Osteoblast (primary cell): Measurements from ENCODE around the gene IGFALS. TPM values are rescaled to one million over a fixed set of nuclear protein-coding genes. Genes with fewer than 3 reads are reported as not detected.

Experiments
- DNase-seq: peaks from one replicate; pipeline ENCODE4 v3.0.0; 2011; ENCODE audit warnings: low spot score, mixed read lengths; ENCODE audit not compliant: insufficient read length; ENCODE audit errors: missing footprints
- H2AFZ ChIP-seq: 2 replicates; pipeline ENCODE4 v1.6.0; 2011; ENCODE audit warnings: mild to moderate bottlenecking, low read length
- H3K27ac ChIP-seq: 2 replicates; pipeline ENCODE4 v1.5.1; 2011; ENCODE audit warnings: mild to moderate bottlenecking, low read depth, low read length, moderate library complexity
- H3K27me3 ChIP-seq: 2 replicates; pipeline ENCODE4 v1.6.0; 2012; ENCODE audit warnings: mild to moderate bottlenecking, control low read depth, inconsistent platforms, low read length, moderate library complexity; ENCODE audit not compliant: insufficient read depth
- H3K36me3 ChIP-seq: 2 replicates; pipeline ENCODE4 v1.5.1; 2011; ENCODE audit warnings: mild to moderate bottlenecking, low read length, control low read depth, moderate library complexity; ENCODE audit not compliant: insufficient read depth
- H3K4me1 ChIP-seq: 2 replicates; pipeline ENCODE4 v1.5.1; 2011; ENCODE audit warnings: mild to moderate bottlenecking, low read length, control low read depth, moderate library complexity; ENCODE audit not compliant: insufficient read depth
- H3K4me2 ChIP-seq: 2 replicates; pipeline ENCODE4 v1.6.0; 2011; ENCODE audit warnings: mild to moderate bottlenecking, low read length; ENCODE audit not compliant: insufficient read depth
- H3K4me3 ChIP-seq: fragments of 200-600 bp; sonication (generic); 3 replicates; pipeline ENCODE4 v1.5.1; 2012; ENCODE audit warnings: mild to moderate bottlenecking, low read length, inconsistent platforms; ENCODE audit not compliant: insufficient read depth
- H3K79me2 ChIP-seq: 2 replicates; pipeline ENCODE4 v1.6.0; 2012; ENCODE audit warnings: mild to moderate bottlenecking, low read length, control low read depth, inconsistent platforms; ENCODE audit not compliant: insufficient read depth
- H3K9me3 ChIP-seq: 2 replicates; pipeline ENCODE4 v1.5.1; 2011; ENCODE audit warnings: low read depth, low read length, control low read depth
- H4K20me1 ChIP-seq: 2 replicates; pipeline ENCODE4 v1.6.0; 2012; ENCODE audit warnings: mild to moderate bottlenecking, low read length, control low read depth; ENCODE audit not compliant: insufficient read depth
- CTCF ChIP-seq: IDR thresholded peaks from 2 replicates; pipeline ENCODE4 v1.5.1; 2011; ENCODE audit warnings: mild to moderate bottlenecking, low read depth, low read length, moderate library complexity; ENCODE audit errors: extremely low read depth
- total RNA-seq: library from RNA; depleted of rRNA; stranded (reverse); fragments of >200 nt; gene quantifications from 2 replicates; pipeline ENCODE4 v1.2.3, GENCODE V29; 2012

The IGFALS gene
- total RNA-seq, 1 donor = not detected

- Histone ChIP-seq H3K4me3 (no peak overlapping the region), H3K36me3 (peaks cover 34% of the 10 kb centered on the region), H3K27ac (no peak overlapping the region)
Measured at GRCh38 chr16:1768767-1769401, 24.6 kb downstream of the IGFALS start.

GRCh38 chr16:1768061-1768766, 25.3 kb downstream of the IGFALS start:
- Histone ChIP-seq H3K4me2 (no peak overlapping the region), H3K27me3 (no peaks in the 10 kb centered on the region), H3K4me3 (no peak overlapping the region), H3K9me3 (no peaks in the 10 kb centered on the region), H2AFZ (no peak overlapping the region), H3K27ac (no peak overlapping the region), H4K20me1 (peaks cover 17% of the 10 kb centered on the region), H3K4me1 (peaks cover 15% of the 10 kb centered on the region), H3K79me2 (peaks cover 13% of the 10 kb centered on the region), H3K36me3 (peaks cover 36% of the 10 kb centered on the region)
- DNase-seq = no peak
- TF ChIP-seq CTCF = no peak

More at GRCh38 chr16:1768767-1769401, 24.6 kb downstream of the IGFALS start:
- Histone ChIP-seq H3K4me2 (no peak overlapping the region), H3K27me3 (no peaks in the 10 kb centered on the region), H4K20me1 (peaks cover 17% of the 10 kb centered on the region), H2AFZ (no peak overlapping the region), H3K4me1 (peaks cover 17% of the 10 kb centered on the region), H3K79me2 (peaks cover 17% of the 10 kb centered on the region), H3K9me3 (no peaks in the 10 kb centered on the region)
- no peak for TF ChIP-seq CTCF
- DNase-seq = no peak

GRCh38 chr16:1767116-1767994, 26.1 kb downstream of the IGFALS start:
- H4K20me1 ChIP-seq = peaks cover 21% of the 10 kb centered on the region
- DNase-seq = no peak

More at GRCh38 chr16:1767116-1767994, 26.1 kb downstream of the IGFALS start:
- no peak overlapping the region for H3K27ac ChIP-seq
- no peak for TF ChIP-seq CTCF
- peaks cover 43% of the 10 kb centered on the region for H3K36me3 ChIP-seq
- no peaks in the 10 kb centered on the region for H3K27me3 ChIP-seq
- peaks cover 13% of the 10 kb centered on the region for H3K4me1 ChIP-seq
- no peaks in the 10 kb centered on the region for H3K9me3 ChIP-seq
- H3K4me2 ChIP-seq = no peak overlapping the region
- H3K79me2 ChIP-seq = peaks cover 7% of the 10 kb centered on the region
- no peak overlapping the region for H2AFZ ChIP-seq
- H3K4me3 ChIP-seq = no peak overlapping the region
